HG02623 (cell line): ENCODE measurements around the gene PCMT1.
"Not testable (repeated sequence)": the region's sequence is repeated elsewhere in the genome, so short reads cannot be mapped to it uniquely, and the experiment has no call there.

Source experiments
- ATAC-seq: cut with Tn5 transposase; IDR thresholded peaks from one replicate; pipeline ENCODE4 v1.9.1; 2021; ENCODE audit warnings: moderate library complexity; ENCODE audit not compliant: unreplicated experiment

PCMT1 gene

GRCh38 chr6:149749594-149750135 lies at the start of gene PCMT1:
Gene PCMT1 (plus strand): TSS chr6:149749741. CDS start chr6:149749902, 161 bp downstream.
- peak; percentile 82 for ATAC-seq

GRCh38 chr6:149701714-149702113 lies 47.8 kb upstream of the PCMT1 start:
- ATAC-seq = no peak

DNA sequence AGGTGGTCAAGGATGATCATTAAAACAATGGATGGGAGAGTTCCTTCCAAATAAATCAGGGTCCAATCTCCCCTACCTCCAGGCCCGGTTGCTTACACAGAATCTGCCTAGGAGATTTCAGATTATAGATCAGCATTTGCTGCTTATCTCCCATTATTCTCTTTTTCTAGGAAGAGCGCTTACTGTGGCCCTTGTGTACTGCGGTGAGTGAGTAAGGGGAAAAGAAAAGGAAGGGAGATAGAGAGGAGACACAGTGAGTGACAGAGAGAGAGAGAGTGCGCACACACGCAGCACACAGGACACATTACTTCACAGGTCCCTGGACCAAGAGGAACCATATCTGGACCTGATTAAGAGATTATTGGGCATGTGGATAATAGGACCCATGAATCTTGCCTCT lies 37.8 kb upstream of the PCMT1 start:
- ATAC-seq = no peak

- no peak for ATAC-seq
Measured at GRCh38 chr6:149714442-149714841, 35.1 kb upstream of the PCMT1 start.

DNA sequence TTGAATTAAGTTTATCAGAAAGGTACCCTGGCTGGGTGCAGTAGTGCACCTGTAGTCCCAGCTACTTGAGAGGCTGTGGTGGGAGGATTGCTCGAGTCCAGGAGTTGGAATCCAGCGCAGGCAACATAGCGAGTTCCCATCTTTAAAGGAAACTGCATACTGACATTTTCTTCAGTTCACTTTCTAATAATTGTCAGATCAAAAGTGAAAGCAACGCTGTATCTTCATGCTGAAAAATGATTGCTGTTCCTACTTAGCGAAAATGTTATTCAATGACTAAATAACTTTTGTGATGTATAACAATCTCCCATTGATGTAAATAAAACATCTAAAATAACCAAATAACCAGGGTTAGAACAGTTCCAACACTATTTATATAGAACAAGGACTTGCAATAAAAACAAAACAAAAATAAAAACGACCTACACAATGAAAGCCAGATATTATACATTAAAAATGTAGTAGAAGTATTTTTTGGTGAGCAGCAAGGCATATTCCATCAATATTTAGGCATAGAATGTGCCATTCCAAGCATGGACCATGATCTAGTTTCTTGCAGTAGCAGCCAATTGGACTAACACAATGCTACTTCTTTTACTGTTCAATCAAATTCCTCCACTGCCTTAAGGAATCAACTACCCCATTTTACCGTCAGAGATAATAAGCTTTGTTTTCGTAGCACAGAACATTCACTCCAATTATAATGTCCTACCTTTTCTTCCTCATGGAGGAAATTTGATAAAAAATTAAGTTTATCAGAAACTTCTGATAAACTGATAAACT lies 33.2 kb upstream of the PCMT1 start:
- ATAC-seq = no peak

DNA sequence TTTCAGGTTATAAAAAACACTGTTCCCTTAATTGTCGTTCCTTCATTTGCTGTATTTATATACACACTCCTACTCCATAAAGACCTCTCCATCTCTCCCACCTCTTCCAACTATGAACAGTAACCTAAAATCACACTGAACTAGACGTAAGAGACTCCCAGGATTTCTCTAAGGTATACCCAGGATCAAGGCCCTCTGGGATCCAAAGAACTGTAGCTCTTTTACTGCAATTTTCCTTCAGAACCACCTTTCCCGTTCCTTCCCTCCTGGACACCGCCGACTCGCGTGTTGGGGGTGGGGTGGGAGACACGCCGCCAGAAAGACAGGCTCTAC lies 32.3 kb upstream of the PCMT1 start:
- ATAC-seq = no peak

DNA sequence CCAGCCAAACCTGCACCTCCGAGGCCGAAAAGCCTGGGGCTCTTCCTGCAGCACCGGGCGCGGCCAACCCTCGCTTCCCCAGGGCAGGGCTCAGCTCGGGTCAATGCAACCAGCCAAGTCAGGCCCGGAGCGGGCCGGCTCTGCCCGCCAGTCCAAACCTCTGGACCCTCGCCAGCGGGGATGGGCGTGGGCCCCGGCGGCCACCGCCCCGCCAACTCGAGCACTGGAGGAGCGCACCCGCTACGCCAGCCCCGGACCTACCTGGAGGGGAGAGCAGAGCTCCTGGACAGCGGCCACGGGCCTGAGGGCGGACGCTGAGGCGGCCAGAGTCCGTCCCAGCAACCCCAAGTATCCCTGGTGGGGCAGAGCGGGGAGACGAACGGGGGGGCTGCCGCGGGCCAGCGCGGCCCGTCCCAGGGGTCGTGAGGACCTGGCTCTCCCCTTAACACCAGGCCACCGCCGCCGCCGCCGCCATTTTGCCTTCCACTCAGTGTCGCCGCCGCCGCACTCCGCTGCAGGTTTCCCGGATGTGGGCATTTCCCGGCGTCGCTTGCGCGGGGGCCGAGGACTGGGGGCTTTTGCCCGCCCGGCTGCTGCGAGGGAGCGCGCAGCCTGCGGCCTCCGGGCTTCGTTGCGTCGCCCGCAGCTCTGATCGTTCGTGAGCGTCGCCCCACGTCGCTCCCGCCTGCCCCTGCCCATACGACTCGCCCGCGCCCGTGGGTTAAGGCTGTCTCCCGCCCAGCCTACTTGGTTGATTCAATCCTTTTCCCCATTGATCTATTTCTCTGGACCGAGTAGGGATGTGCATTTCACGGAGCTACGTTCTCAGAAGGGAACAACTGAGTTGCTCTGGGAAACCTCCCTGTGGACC lies 31.7 kb upstream of the PCMT1 start, which contains the start of gene LATS1:
TSS of gene LATS1 (minus strand) at position 514 of the 871 bp plus-strand sequence. CDS start 15,975 bp downstream, outside the sequence.
- ATAC-seq = peak; percentile 80

DNA sequence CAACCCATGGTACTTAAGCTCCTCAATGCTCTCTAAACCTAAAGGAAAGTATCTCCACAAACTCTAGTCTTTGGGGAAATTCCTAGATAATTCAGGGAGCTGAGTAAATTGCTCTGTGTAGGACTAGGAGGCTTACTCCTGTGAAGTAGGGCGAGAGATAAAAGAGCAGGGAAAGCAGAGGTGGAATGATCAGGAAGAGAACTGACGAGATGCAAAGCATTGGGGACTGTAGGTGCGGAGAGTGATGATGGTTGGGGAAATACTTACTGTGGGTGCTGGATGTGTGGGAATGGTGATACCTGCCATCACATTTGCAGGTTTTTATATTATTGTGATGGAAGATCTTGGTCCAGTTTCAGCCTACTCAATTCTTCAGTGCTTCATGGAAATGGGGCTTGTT lies 30.0 kb upstream of the PCMT1 start:
- ATAC-seq = no peak

GRCh38 chr6:149723262-149723661 lies 26.3 kb upstream of the PCMT1 start:
- ATAC-seq = no peak

DNA sequence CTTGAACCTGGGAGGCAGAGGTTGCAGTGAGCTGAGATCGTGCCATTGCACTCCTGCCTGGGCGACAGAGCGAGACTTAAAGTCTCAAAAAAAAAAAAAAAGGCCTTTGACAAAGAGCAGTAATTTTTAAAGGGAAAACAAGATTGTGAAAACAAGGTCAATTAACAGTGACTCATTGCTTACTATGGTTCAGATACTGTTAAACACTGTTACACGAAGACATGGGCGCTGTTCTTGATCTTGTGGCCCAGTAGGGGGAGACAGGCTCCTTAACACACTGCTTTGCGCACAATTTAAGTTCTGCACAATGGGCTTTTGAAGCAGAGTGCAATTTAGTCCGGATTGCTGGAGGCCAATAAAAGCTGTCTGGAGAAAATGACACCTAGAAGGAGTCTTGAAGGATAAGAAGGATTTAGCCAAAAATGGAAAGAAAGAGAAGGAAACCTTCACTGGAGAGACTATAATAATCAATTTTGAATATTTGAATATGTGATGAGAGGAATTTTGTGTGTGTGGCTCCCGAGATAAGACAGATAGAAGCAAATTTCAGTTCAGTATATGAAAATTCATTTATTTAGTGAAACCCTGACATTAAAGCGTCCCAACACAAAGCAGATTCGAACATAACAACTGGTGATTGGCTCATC lies 25.6 kb upstream of the PCMT1 start:
- ATAC-seq = no peak

DNA sequence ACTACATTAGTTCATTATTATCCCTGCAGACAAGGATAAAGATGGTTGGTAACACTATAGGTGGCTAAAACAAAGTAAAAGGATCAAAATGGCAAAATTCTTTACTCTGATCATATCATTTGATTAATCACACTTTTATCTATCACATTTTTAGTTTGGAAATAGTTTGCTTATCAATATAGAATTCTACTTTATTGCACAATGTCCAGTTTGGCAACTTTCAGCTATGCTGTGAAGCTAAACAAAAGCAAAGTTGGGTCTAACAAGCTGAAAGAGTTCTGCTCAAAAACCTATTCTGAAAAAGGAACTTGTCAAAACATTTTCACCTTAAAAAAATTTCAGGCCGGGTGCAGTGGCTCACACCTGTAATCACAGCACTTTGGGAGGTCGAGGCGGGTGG lies 23.8 kb upstream of the PCMT1 start:
- no peak for ATAC-seq

- ATAC-seq = no peak
Measured at GRCh38 chr6:149727793-149728498, 21.6 kb upstream of the PCMT1 start.

- no peak for ATAC-seq
Measured at GRCh38 chr6:149728499-149729234, 20.9 kb upstream of the PCMT1 start.

DNA sequence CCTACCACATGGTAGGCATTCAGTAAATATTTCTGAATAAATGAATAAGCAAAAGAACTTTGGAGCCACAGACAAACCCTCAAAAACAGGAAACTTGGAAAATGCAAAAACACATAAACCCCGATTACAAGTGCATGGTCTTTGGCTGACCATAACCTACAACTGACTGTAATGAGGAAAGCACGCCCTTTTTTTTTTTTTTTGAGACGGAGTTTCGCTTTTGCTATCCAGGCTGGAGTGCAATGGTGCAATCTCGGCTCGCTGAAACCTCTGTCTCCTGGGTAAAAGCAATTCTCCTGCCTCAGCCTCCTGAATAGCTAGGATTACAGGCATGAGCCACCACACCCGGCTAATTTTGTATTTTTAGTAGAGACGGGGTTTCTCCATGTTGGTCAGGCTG lies 19.7 kb upstream of the PCMT1 start:
- ATAC-seq = no peak

- no peak for ATAC-seq
Measured at GRCh38 chr6:149733089-149733720, 16.3 kb upstream of the PCMT1 start.

- no peak for ATAC-seq
Measured at GRCh38 chr6:149734915-149735314, 14.6 kb upstream of the PCMT1 start.

GRCh38 chr6:149745252-149745651 lies 4.3 kb upstream of the PCMT1 start:
- not testable (repeated sequence) for ATAC-seq

DNA sequence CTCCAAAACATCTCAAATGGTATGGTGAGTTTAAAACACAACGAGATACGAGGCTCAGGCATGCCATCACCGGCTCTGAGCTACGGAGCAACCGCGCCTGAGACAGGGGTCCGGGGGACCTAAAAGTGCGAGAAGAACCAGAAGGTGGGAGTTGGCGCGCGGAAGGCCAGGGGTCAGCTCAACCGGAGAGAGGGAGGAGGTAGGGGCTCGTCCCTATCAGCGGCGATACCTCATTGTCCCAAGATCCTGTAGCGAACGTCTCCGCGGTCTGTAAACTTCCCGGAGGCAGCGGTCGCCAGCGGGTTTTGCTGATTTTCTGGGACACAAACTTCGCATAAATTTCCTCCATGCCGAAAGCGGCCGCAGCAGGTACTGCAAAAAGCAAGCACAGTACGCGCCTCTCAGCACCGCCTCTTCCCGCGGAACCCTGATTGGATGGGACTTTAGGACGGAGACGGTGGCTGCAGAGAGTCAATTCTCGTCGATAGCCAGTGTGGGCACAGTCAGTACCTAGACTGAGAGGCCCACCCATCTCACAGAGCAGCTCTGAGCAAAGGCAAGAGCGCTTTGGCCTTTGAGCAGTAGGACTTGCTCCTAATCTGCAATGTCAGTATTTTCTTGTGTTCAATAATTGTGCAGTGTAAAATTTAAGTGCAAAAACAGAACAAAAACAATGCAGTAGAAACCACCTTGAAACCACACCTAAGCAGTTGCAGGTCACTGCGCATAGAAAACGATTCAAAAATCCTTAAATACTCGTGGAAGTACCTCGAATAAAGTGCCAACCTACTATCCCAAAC lies 3.2 kb upstream of the PCMT1 start, which contains the start of gene NUP43:
TSS of gene NUP43 (minus strand) at position 383 of the 800 bp plus-strand sequence. CDS start at position 349, 34 bp downstream.
- peak; percentile 50 for ATAC-seq
